HG03045 (cell line): ENCODE results near the gene OOSP3.

Experiments used
- ATAC-seq: cut with Tn5 transposase; IDR thresholded peaks from one replicate; pipeline ENCODE4 v1.9.1; 2021; ENCODE audit warnings: mild to moderate bottlenecking, moderate library complexity; ENCODE audit not compliant: unreplicated experiment

The OOSP3 gene

GRCh38 chr11:59943997-59944714 is 65.6 kb downstream of the OOSP3 start:
- no peak for ATAC-seq

- no peak for ATAC-seq
Measured at GRCh38 chr11:59944720-59945119, 66.1 kb downstream of the OOSP3 start.
